Suprapubic skin (tissue), 4 donors: ENCODE results near the gene RBPJL. TPM values are rescaled to one million over a fixed set of nuclear protein-coding genes. Genes with fewer than 3 reads are reported as not detected.

ENCODE experiments used
- DNase-seq, 2 donors: peaks; one replicate each; pipeline ENCODE4 v3.0.0-alpha.2; 2019; ENCODE audit warnings: low spot score in 2 of 2
- H3K27ac ChIP-seq: fragments of 200-600 bp; sonication (generic); one replicate; pipeline ENCODE4 v1.5.1; 2019
- H3K27me3 ChIP-seq: fragments of 200-600 bp; sonication (generic); one replicate; pipeline ENCODE4 v1.5.1; 2019
- H3K36me3 ChIP-seq: fragments of 200-600 bp; sonication (generic); one replicate; pipeline ENCODE4 v1.5.1; 2019
- H3K4me1 ChIP-seq: fragments of 200-600 bp; sonication (generic); one replicate; pipeline ENCODE4 v1.5.1; 2019
- H3K4me3 ChIP-seq: fragments of 200-600 bp; sonication (generic); one replicate; pipeline ENCODE4 v1.5.1; 2019; ENCODE audit warnings: mild to moderate bottlenecking
- H3K9me3 ChIP-seq: fragments of 200-600 bp; sonication (generic); one replicate; pipeline ENCODE4 v1.5.1; 2019
- CTCF ChIP-seq, 2 donors: fragments of 200-600 bp in 1 of 2; fragments of 450-650 bp in 1 of 2; sonication (generic) in 1 of 2; IDR thresholded peaks; one replicate each; pipeline ENCODE4 v1.5.1; 2016 to 2019; ENCODE audit warnings: antibody characterized with exemption in 2 of 2, mild to moderate bottlenecking in 1 of 2, moderate library complexity in 1 of 2
- EP300 ChIP-seq: sonication (generic); formaldehyde crosslinking; IDR thresholded peaks from one replicate; pipeline ENCODE4 v1.6.1; 2017; ENCODE audit warnings: antibody characterized with exemption
- POLR2A ChIP-seq, 2 donors: fragments of 450-650 bp; IDR thresholded peaks; one replicate each; pipeline ENCODE4 v1.6.1; 2017; ENCODE audit warnings: antibody characterized with exemption in 2 of 2, mild to moderate bottlenecking in 2 of 2, moderate library complexity in 2 of 2
- POLR2AphosphoS5 ChIP-seq, 3 donors: sonication (generic); formaldehyde crosslinking; IDR thresholded peaks; one replicate each; pipeline ENCODE4 v1.6.1; 2017; ENCODE audit warnings: antibody characterized with exemption in 3 of 3
- WGBS: methylation state at CpG from one replicate; pipeline ENCODE4 v1.1.5; 2018; 5-methylcytosine and 5-hydroxymethylcytosine counted together
- total RNA-seq, 4 donors: library from RNA; depleted of rRNA; stranded (reverse); fragments of >200 nt; gene quantifications; one replicate each; pipeline ENCODE4 v1.1.0, GENCODE V29; 2016

The RBPJL gene
- total RNA-seq, 4 donors from 2014 or later: not detected

GRCh38 chr20:45275338-45275737 is 31.3 kb upstream of the RBPJL start:
- no peaks in the 10 kb centered on the region for H3K36me3 ChIP-seq
- WGBS: 57% methylated on average over 3 of the region's 3 CpGs
- H3K27me3 ChIP-seq: no peaks in the 10 kb centered on the region
- no peaks in the 10 kb centered on the region for H3K9me3 ChIP-seq
- no peak overlapping the region for H3K27ac ChIP-seq
- no peak for TF ChIP-seq POLR2A (IDR thresholded peaks at IDR 0.05)
- no peak for TF ChIP-seq EP300
- no peaks in the 10 kb centered on the region for H3K4me1 ChIP-seq
- DNase-seq: no peak
- H3K4me3 ChIP-seq: no peak overlapping the region

DNA sequence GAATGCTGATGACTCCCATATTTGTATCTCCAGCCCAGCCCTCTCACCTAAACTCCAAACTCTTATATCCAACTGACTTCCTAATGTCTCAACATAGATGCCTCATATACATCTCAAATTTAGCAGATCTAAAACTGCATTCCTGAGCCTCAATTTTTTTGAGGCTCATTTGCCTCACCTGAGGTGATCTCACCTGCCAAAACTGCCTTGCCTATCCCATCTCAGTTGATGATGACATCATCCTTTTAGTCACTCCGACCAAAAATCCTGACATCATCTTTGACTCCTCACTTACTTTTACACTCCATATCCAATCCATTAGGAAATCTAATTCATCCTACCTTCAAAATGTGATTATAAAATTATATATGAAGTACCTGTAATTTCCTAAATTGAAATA is 26.6 kb upstream of the RBPJL start:
- no peak overlapping the region for H3K27ac ChIP-seq
- no peaks in the 10 kb centered on the region for H3K27me3 ChIP-seq
- H3K4me3 ChIP-seq: no peak overlapping the region
- no peak for DNase-seq
- TF ChIP-seq EP300: no peak
- no peak for TF ChIP-seq CTCF (IDR thresholded peaks at IDR 0.05)
- TF ChIP-seq POLR2A (IDR thresholded peaks at IDR 0.05): no peak
- TF ChIP-seq POLR2AphosphoS5 (IDR thresholded peaks at IDR 0.05): no peak
- H3K36me3 ChIP-seq: no peaks in the 10 kb centered on the region
- WGBS: 39% methylated on average over 1 of the region's 1 CpG
- H3K9me3 ChIP-seq: no peaks in the 10 kb centered on the region
- peaks cover 13% of the 10 kb centered on the region for H3K4me1 ChIP-seq

DNA sequence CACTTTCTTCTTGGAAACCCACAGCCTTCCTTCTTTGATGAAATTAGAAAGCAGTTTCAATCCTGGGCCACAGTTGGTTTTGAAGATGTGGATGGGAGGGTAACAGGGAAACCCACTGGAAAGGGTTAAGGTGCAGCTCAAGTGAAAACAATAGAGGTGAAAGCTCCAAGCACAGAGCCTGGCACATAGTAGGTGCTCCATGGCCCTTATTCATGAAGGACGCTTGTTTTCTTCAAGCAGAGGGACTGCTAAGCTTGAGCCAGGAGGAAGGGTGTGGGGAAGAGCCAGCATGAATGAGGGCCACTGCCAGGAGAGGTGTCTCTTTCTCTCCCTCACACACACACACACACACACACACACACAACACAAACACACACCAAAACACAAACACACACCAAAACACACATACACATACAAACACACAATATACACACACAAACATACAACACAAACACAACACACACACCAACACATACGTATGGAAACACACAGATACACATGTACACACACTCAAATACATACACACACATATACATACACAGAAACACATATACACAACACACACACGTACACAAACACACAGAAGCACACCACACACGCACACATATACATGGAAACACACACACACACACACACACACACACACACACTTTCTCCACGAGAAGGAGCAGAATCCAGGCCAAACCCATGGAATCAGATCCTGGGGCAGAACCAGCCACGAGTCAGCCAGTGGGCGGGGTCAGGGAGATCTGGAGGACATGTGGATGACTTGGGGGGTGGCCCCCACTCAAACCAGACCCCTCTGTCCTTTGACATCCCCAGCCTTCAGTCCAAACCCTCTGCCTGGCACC is 23.7 kb upstream of the RBPJL start:
- no peak for DNase-seq
- H3K27ac ChIP-seq: no peak overlapping the region
- no peak overlapping the region for H3K4me3 ChIP-seq
- no peaks in the 10 kb centered on the region for H3K9me3 ChIP-seq
- H3K36me3 ChIP-seq: no peaks in the 10 kb centered on the region
- 60% methylated on average over 7 of the region's 7 CpGs for WGBS
- no peaks in the 10 kb centered on the region for H3K27me3 ChIP-seq
- no peak for TF ChIP-seq EP300
- TF ChIP-seq CTCF (IDR thresholded peaks at IDR 0.05): no peak
- TF ChIP-seq POLR2A (IDR thresholded peaks at IDR 0.05): no peak
- peaks cover 21% of the 10 kb centered on the region for H3K4me1 ChIP-seq

- H3K27ac ChIP-seq: no peak overlapping the region
- H3K9me3 ChIP-seq: no peaks in the 10 kb centered on the region
- no peak overlapping the region for H3K4me3 ChIP-seq
- TF ChIP-seq EP300: no peak
- TF ChIP-seq POLR2AphosphoS5 (IDR thresholded peaks at IDR 0.05): peak in 1 of 3 donors; percentile 4
- no peak for TF ChIP-seq CTCF (IDR thresholded peaks at IDR 0.05)
- no peak for DNase-seq
- H3K36me3 ChIP-seq: no peaks in the 10 kb centered on the region
- no peaks in the 10 kb centered on the region for H3K27me3 ChIP-seq
- WGBS: 34% methylated on average over 3 of the region's 4 CpGs
- peaks cover 21% of the 10 kb centered on the region for H3K4me1 ChIP-seq
These were observed 23.0 kb upstream of the RBPJL start for GRCh38 chr20:45283551-45284057.

DNA sequence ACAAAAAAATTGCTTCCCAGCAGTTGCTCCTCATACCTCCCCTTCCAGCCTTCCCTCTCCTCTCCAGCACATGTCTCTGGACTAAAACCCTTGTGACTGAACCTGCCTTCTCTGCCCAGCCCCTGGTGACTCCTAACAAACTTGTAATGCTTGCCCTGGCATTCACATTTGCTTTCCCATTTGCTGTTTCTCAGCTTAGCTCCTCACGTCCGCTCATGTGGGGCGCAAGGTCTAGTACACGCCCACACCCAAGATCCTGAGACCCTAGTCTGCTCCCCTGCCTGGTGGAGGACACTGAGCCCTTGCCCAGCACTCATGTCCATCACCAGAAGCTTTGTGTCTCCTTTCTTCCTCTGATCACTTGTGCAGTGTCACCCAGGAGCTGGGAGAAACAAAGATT is 18.3 kb upstream of the RBPJL start:
- Histone ChIP-seq H3K4me1 (peaks cover 33% of the 10 kb centered on the region), H3K4me3 (no peak overlapping the region), H3K27me3 (no peaks in the 10 kb centered on the region), H3K36me3 (no peaks in the 10 kb centered on the region), H3K27ac (no peak overlapping the region), H3K9me3 (no peaks in the 10 kb centered on the region)
- no peak for DNase-seq
- TF ChIP-seq POLR2A (IDR thresholded peaks at IDR 0.05) (no peak), EP300 (no peak), CTCF (IDR thresholded peaks at IDR 0.05) (no peak), POLR2AphosphoS5 (IDR thresholded peaks at IDR 0.05) (no peak)
- 88% methylated on average over 4 of the region's 4 CpGs for WGBS
